Measurements from ENCODE around the gene SPATA13.

SPATA13 gene

DNA sequence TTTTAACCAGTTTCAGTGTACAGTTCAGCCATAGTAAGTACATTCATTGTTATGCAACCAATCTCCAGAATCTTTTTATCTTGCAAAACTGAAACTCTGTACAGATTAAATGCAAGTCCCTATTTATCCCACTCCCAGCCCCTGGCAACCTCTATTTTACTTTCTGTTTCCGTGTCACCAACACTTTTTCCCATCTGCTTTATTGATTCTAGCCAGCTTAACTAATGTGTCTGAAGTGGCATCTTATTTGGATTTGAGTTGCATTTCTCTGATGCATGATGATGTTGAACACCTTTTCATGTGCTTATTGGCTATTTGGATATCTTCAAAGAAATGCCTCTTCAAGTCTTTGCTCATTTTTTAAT, 18.9 kb downstream of the SPATA13 start:
- ATAC-seq (ENCODE audit: insufficient read depth, low read depth), result no peak
- H3K79me2 ChIP-seq (ENCODE audit: insufficient read depth, low read length), result no peaks in the 10 kb centered on the region; the same call in 1 of the 2 replicates
- DNase-seq, result no peak
- no peak overlapping the region for H3K4me3 ChIP-seq (ENCODE audit: low read depth in 1 of 2, low read length in 2 of 2)
- TF ChIP-seq, protein P1, sequence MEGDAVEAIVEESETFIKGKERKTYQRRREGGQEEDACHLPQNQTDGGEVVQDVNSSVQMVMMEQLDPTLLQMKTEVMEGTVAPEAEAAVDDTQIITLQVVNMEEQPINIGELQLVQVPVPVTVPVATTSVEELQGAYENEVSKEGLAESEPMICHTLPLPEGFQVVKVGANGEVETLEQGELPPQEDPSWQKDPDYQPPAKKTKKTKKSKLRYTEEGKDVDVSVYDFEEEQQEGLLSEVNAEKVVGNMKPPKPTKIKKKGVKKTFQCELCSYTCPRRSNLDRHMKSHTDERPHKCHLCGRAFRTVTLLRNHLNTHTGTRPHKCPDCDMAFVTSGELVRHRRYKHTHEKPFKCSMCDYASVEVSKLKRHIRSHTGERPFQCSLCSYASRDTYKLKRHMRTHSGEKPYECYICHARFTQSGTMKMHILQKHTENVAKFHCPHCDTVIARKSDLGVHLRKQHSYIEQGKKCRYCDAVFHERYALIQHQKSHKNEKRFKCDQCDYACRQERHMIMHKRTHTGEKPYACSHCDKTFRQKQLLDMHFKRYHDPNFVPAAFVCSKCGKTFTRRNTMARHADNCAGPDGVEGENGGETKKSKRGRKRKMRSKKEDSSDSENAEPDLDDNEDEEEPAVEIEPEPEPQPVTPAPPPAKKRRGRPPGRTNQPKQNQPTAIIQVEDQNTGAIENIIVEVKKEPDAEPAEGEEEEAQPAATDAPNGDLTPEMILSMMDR (IDR thresholded peaks at IDR 0.05; ENCODE audit: borderline replicate concordance, extremely low read depth, low read length, poor library complexity, severe bottlenecking), result no peak
- no peak for TF ChIP-seq EZH2 (IDR thresholded peaks at IDR 0.05; ENCODE audit: borderline replicate concordance, low read depth, low read length, severe bottlenecking)
- H3K9me3 ChIP-seq (ENCODE audit: insufficient read depth, low read length, severe bottlenecking), result no peaks in the 10 kb centered on the region
- no peak overlapping the region for H3K4me2 ChIP-seq (ENCODE audit: insufficient read depth, low read length)
- H3K9ac ChIP-seq (ENCODE audit: low read depth, low read length), result no peak overlapping the region
- H3K27me3 ChIP-seq (ENCODE audit: insufficient read depth, low read length, poor library complexity), result no peaks in the 10 kb centered on the region
- peaks cover 2% of the 10 kb centered on the region; the same call in 1 of the 2 replicates for H4K20me1 ChIP-seq (ENCODE audit: insufficient read depth, low read length)
- H3K4me1 ChIP-seq (ENCODE audit: insufficient read depth, low read length), result no peaks in the 10 kb centered on the region
- H3K27ac ChIP-seq (ENCODE audit: low read length), result no peak overlapping the region
- H3K36me3 ChIP-seq (ENCODE audit: insufficient read depth, low read length), result no peaks in the 10 kb centered on the region
- no peak overlapping the region for H2AFZ ChIP-seq (ENCODE audit: low read depth, low read length)

DNA sequence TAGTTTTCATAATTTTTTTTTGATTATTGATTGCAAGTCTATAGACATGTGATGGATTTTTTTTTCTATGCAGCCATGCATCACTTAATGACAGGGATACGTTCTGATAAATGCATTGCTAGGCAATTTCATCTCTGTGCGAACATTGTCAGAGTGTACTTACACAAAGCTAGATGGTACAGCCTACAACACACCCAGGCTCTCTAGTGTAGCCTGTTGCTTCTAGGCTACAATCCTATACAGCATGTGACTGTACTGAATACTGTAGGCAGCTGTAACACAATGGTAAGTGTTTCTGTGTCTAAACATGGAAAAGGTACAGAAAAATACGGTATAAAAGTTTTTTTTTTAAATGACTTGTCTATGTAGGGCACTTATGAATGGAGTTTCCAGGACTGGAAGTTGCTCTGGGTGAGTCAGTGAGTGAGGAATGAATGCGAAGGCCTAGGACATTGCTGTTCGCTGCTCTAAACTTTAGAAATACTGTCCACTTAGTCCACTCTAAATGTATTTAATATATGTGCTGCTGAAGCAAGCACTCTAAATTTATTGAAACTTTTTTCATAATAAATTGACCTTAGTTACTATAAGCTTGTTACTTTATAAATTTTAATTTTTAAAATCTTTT, 20.3 kb downstream of the SPATA13 start:
- Histone ChIP-seq H3K9me3 (ENCODE audit: insufficient read depth, low read length, severe bottlenecking) (no peaks in the 10 kb centered on the region), H2AFZ (ENCODE audit: low read depth, low read length) (no peak overlapping the region), H3K4me1 (ENCODE audit: insufficient read depth, low read length) (no peaks in the 10 kb centered on the region), H3K27me3 (ENCODE audit: insufficient read depth, low read length, poor library complexity) (no peaks in the 10 kb centered on the region), H3K4me3 (ENCODE audit: low read depth in 1 of 2, low read length in 2 of 2) (no peak overlapping the region), H3K27ac (ENCODE audit: low read length) (no peak overlapping the region), H3K36me3 (ENCODE audit: insufficient read depth, low read length) (no peaks in the 10 kb centered on the region), H3K79me2 (ENCODE audit: insufficient read depth, low read length) (no peaks in the 10 kb centered on the region; the same call in 1 of the 2 replicates), H4K20me1 (ENCODE audit: insufficient read depth, low read length) (peaks cover 1% of the 10 kb centered on the region; the same call in 1 of the 2 replicates), H3K4me2 (ENCODE audit: insufficient read depth, low read length) (no peak overlapping the region), H3K9ac (ENCODE audit: low read depth, low read length) (no peak overlapping the region)
- no peak for TF ChIP-seq EZH2 (IDR thresholded peaks at IDR 0.05; ENCODE audit: borderline replicate concordance, low read depth, low read length, severe bottlenecking)
- no peak for ATAC-seq (ENCODE audit: insufficient read depth, low read depth)
- DNase-seq, result no peak

DNA sequence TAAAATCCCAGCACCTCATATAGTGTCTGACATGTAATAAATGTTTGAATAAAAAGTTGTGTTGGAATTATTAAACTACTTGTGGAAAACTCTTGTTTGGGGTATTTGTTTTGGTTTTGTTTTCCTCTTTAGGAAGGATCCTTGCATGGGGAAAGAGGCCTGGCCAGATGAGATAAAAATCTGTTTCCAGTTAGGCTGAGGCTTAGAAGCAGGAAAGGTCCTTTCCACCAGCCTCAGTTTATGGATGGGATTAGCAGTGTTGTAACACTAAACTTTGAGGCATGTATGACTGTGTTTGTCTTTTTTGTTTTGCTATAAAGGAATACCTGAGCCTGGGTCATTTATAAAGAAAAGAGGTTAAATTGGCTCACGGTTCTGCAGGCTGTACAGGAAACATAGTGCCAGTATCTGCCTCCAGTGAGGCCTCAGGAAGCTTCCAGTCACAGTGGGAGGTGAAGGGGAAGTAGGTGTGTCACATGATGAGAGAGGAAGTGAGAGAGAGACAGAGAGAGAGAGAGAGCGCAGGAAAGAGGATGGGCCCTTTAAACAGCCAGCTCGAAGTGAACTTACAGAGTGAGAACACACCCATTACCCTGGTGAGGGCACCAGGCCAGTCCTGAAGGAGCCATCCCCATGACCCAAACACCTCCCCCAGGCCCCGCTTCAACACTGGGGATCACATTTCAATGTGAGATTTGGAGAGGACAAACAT, 21.6 kb downstream of the SPATA13 start:
- Histone ChIP-seq H3K9me3 (ENCODE audit: insufficient read depth, low read length, severe bottlenecking) (no peaks in the 10 kb centered on the region), H3K79me2 (ENCODE audit: insufficient read depth, low read length) (no peaks in the 10 kb centered on the region; the same call in 1 of the 2 replicates), H3K4me1 (ENCODE audit: insufficient read depth, low read length) (no peaks in the 10 kb centered on the region), H3K36me3 (ENCODE audit: insufficient read depth, low read length) (no peaks in the 10 kb centered on the region), H3K9ac (ENCODE audit: low read depth, low read length) (no peak overlapping the region), H3K27me3 (ENCODE audit: insufficient read depth, low read length, poor library complexity) (no peaks in the 10 kb centered on the region), H2AFZ (ENCODE audit: low read depth, low read length) (no peak overlapping the region), H3K27ac (ENCODE audit: low read length) (no peak overlapping the region), H3K4me3 (ENCODE audit: low read depth in 1 of 2, low read length in 2 of 2) (no peak overlapping the region), H3K4me2 (ENCODE audit: insufficient read depth, low read length) (no peak overlapping the region), H4K20me1 (ENCODE audit: insufficient read depth, low read length) (no peaks in the 10 kb centered on the region)
- TF ChIP-seq, protein P1 (IDR thresholded peaks at IDR 0.05; ENCODE audit: borderline replicate concordance, extremely low read depth, low read length, poor library complexity, severe bottlenecking), result no peak
- TF ChIP-seq EZH2 (IDR thresholded peaks at IDR 0.05; ENCODE audit: borderline replicate concordance, low read depth, low read length, severe bottlenecking), result no peak
- ATAC-seq (ENCODE audit: insufficient read depth, low read depth) (no peak; the same call in 2 of the 3 replicates), DNase-seq (peak; percentile 12)

DNA sequence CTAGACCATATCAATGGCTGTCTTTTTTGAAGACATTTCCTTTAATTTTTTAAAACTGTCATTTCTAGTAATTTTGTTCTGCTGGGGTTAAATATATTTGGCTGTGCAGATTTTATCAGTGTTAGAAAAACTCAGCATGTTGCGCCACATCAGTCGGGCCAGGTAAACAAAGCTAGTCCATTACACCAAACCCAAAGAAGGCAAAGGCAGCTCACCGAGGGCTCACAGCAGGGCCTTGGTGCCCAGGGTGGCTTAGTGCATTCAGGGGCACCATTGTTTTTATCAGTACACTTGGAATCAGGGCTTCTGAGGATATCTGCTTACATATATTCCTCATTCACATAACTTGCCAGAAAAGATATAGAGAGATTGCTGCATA, 22.2 kb downstream of the SPATA13 start:
- no peak overlapping the region for H3K9ac ChIP-seq (ENCODE audit: low read depth, low read length)
- no peak overlapping the region for H3K4me3 ChIP-seq (ENCODE audit: low read depth in 1 of 2, low read length in 2 of 2)
- no peaks in the 10 kb centered on the region; the same call in 1 of the 2 replicates for H3K79me2 ChIP-seq (ENCODE audit: insufficient read depth, low read length)
- H3K27me3 ChIP-seq (ENCODE audit: insufficient read depth, low read length, poor library complexity), result no peaks in the 10 kb centered on the region
- ATAC-seq (ENCODE audit: insufficient read depth, low read depth), result no peak
- H3K4me1 ChIP-seq (ENCODE audit: insufficient read depth, low read length), result no peaks in the 10 kb centered on the region
- TF ChIP-seq EZH2 (IDR thresholded peaks at IDR 0.05; ENCODE audit: borderline replicate concordance, low read depth, low read length, severe bottlenecking), result no peak
- TF ChIP-seq, protein P1 (IDR thresholded peaks at IDR 0.05; ENCODE audit: borderline replicate concordance, extremely low read depth, low read length, poor library complexity, severe bottlenecking), result no peak
- no peak overlapping the region for H3K27ac ChIP-seq (ENCODE audit: low read length)
- H4K20me1 ChIP-seq (ENCODE audit: insufficient read depth, low read length), result no peaks in the 10 kb centered on the region
- no peaks in the 10 kb centered on the region for H3K36me3 ChIP-seq (ENCODE audit: insufficient read depth, low read length)
- H2AFZ ChIP-seq (ENCODE audit: low read depth, low read length), result no peak overlapping the region
- no peak for DNase-seq
- H3K4me2 ChIP-seq (ENCODE audit: insufficient read depth, low read length), result no peak overlapping the region
- no peaks in the 10 kb centered on the region for H3K9me3 ChIP-seq (ENCODE audit: insufficient read depth, low read length, severe bottlenecking)

Measured in DND-41 (cell line).